Lower lobe of right lung (tissue), 2 donors: Measurements from ENCODE around the gene NOG. TPM values are rescaled to one million over a fixed set of nuclear protein-coding genes. Genes with fewer than 3 reads are reported as not detected.

Source experiments
- ATAC-seq, 2 donors: fragments of 200-7000 bp; cut with Tn5 transposase; one replicate each; pipeline ENCODE4 v1.9.1; 2020 to 2022; ENCODE audit warnings: mild to moderate bottlenecking in 2 of 2, moderate library complexity in 2 of 2
- DNase-seq: peaks from one replicate; pipeline ENCODE4 v3.0.0-alpha.2; 2020
- H3K27ac ChIP-seq: fragments of 200-600 bp; one replicate; pipeline ENCODE4 v1.8.0; 2022
- H3K27me3 ChIP-seq: fragments of 200-600 bp; one replicate; pipeline ENCODE4 v1.8.0; 2022; ENCODE audit warnings: low read depth
- H3K36me3 ChIP-seq: fragments of 200-600 bp; one replicate; pipeline ENCODE4 v1.8.0; 2022; ENCODE audit warnings: mild to moderate bottlenecking
- H3K4me1 ChIP-seq: fragments of 200-600 bp; one replicate; pipeline ENCODE4 v1.8.0; 2022
- H3K4me3 ChIP-seq: fragments of 200-600 bp; one replicate; pipeline ENCODE4 v1.8.0; 2022; ENCODE audit warnings: mild to moderate bottlenecking
- H3K9me3 ChIP-seq: fragments of 200-600 bp; one replicate; pipeline ENCODE4 v1.8.0; 2022
- CTCF ChIP-seq: fragments of 200-600 bp; IDR thresholded peaks from one replicate; pipeline ENCODE4 v1.8.0; 2022; ENCODE audit warnings: antibody characterized with exemption, mild to moderate bottlenecking
- intact Hi-C: fragments of 100-400 bp; cut with DNase I; formaldehyde crosslinking; loops from one replicate; pipeline ENCODE4 v1.11.0; 2022
- total RNA-seq: library from RNA; stranded (reverse); fragmentation: NEBNext Ultra II Directional; extraction: Animal tissue kit (Norgen Biotek cat#: 25700); gene quantifications from one replicate; pipeline ENCODE4 v1.2.1, GENCODE V29; 2021
- donor health status: DM: no; HTN: yes; CAD: no; lungs with severe emphysema.

NOG gene
- total RNA-seq, 1 donor from 2014 or later: 2.2 TPM

- peaks cover 37% of the 10 kb centered on the region for H3K4me1 ChIP-seq
Measured at GRCh38 chr17:56593086-56593645, 333 bp upstream of the NOG start.

GRCh38 chr17:56594320-56595107 is 1.0 kb downstream of the NOG start:
- DNase-seq: peak; percentile 50
- Histone ChIP-seq H3K9me3 (no peaks in the 10 kb centered on the region), H3K27ac (no peak overlapping the region), H3K27me3 (peaks cover 65% of the 10 kb centered on the region), H3K36me3 (no peaks in the 10 kb centered on the region), H3K4me3 (peak overlapping the region; percentile 68), H3K4me1 (peaks cover 37% of the 10 kb centered on the region)
- ATAC-seq: peak; percentile 2 to 3
- no peak for TF ChIP-seq CTCF
- intact Hi-C loops: loop anchor here (10.0 kb wide), 1 partner anchor 120 kb away; no protein-coding TSS in a partner anchor

More at GRCh38 chr17:56593086-56593645, 333 bp upstream of the NOG start:
- peak overlapping the region; percentile 68 for H3K4me3 ChIP-seq
- peaks cover 62% of the 10 kb centered on the region for H3K27me3 ChIP-seq
- TF ChIP-seq CTCF: no peak
- H3K36me3 ChIP-seq: no peaks in the 10 kb centered on the region
- DNase-seq (peak; percentile 61), ATAC-seq (peak; percentile 66 to 75)
- intact Hi-C loops: loop anchor here (10.0 kb wide), 1 partner anchor 122 kb away; no protein-coding TSS in a partner anchor
- no peaks in the 10 kb centered on the region for H3K9me3 ChIP-seq
- peak overlapping the region; percentile 56 for H3K27ac ChIP-seq

GRCh38 chr17:56595108-56595418 is 1.6 kb downstream of the NOG start:
- no peaks in the 10 kb centered on the region for H3K36me3 ChIP-seq
- H3K9me3 ChIP-seq: no peaks in the 10 kb centered on the region
- no peak overlapping the region for H3K27ac ChIP-seq
- no peak for TF ChIP-seq CTCF
- peaks cover 71% of the 10 kb centered on the region for H3K27me3 ChIP-seq
- peaks cover 37% of the 10 kb centered on the region for H3K4me1 ChIP-seq
- intact Hi-C loops: loop anchor here (10.0 kb wide), 1 partner anchor 120 kb away; no protein-coding TSS in a partner anchor
- peak overlapping the region; percentile 68 for H3K4me3 ChIP-seq
- no peak for DNase-seq
- no peak for ATAC-seq

- ATAC-seq (no peak), DNase-seq (peak; percentile 45)
- TF ChIP-seq CTCF: no peak
- Histone ChIP-seq H3K9me3 (no peaks in the 10 kb centered on the region), H3K27me3 (peaks cover 74% of the 10 kb centered on the region), H3K4me1 (peaks cover 37% of the 10 kb centered on the region), H3K36me3 (no peaks in the 10 kb centered on the region), H3K27ac (no peak overlapping the region), H3K4me3 (peak overlapping the region; percentile 20)
- intact Hi-C loops: loop anchor here (10.0 kb wide), 1 partner anchor 119 kb away; no protein-coding TSS in a partner anchor
Measured at GRCh38 chr17:56595831-56596690, 2.6 kb downstream of the NOG start.
